ENCODE data around the gene TGFBR1. TPM values are rescaled to one million over a fixed set of nuclear protein-coding genes. Genes with fewer than 3 reads are reported as not detected.

Gene TGFBR1
- total and polyA plus RNA-seq, 4 donors, result 25.1 to 97.6 (median 44.9) TPM

GRCh38 chr9:99172124-99173091 is 67.5 kb downstream of the TGFBR1 start:
- Histone ChIP-seq H3K4me1 (ENCODE audit: control insufficient read depth, insufficient read depth, low read length) (peaks cover 23% of the 10 kb centered on the region), H3K36me3 (ENCODE audit: control insufficient read depth, insufficient read depth, low read length) (no peaks in the 10 kb centered on the region), H3K9me3 (ENCODE audit: control insufficient read depth, insufficient read depth, low read length) (no peaks in the 10 kb centered on the region), H3K27me3 (ENCODE audit: control insufficient read depth, insufficient read depth, low read length) (peaks cover 27% of the 10 kb centered on the region), H3K4me3 (ENCODE audit: low read depth, low read length) (no peak overlapping the region), H3K27ac (ENCODE audit: low read depth, low read length) (no peak overlapping the region)
- 82% methylated on average over 7 of the region's 10 CpGs for WGBS (ENCODE audit: insufficient coverage)
- DNase-seq (ENCODE audit: low read depth in 4 of 6, low spot score in 6 of 6), result no peak

DNA sequence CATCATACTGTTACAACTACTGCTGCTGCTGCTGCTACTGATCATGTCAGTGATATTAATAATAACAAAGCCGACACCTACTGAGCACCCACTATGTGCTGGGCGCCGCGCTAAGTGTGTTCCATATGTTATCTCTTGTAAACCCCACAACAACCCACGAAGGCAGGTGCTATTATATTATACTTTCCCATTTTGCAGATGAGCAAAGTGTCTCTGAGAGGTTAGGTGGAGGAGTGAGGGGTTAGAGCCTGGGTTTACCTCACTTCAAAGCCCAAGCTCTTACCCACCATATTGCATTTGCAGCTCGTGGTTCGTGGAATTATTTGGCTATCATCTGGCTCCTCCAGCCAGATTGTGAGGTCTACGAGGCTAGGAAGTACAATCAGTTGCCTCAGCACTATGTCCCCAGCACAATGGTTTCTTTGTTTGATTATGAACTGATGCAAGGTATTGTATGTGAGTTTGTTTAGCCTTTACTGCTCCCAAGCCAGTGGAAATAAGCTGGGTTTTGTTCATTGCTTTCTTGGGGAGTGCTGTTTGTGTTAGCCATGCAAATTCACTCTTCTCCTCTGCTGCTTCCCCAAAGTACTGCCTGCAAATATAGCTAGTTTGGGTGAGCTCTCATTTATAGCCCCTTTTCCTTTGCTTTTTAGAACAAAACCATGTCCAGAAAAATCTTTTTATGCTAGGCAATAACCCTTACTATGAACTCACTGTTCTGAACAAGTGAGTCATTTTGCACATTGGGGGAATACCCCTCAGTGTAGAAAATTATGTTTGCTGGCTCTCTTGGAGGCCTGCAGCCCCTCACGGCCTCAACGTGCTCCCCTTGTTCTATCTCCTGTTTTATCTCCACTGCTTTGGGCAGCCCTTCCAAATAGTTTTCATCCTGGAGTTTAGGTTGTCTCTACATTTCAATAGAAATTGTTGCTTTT is 68.9 kb downstream of the TGFBR1 start:
- Histone ChIP-seq H3K4me3 (ENCODE audit: low read depth, low read length) (no peak overlapping the region), H3K36me3 (ENCODE audit: control insufficient read depth, insufficient read depth, low read length) (no peaks in the 10 kb centered on the region), H3K9me3 (ENCODE audit: control insufficient read depth, insufficient read depth, low read length) (no peaks in the 10 kb centered on the region), H3K4me1 (ENCODE audit: control insufficient read depth, insufficient read depth, low read length) (peaks cover 23% of the 10 kb centered on the region), H3K27me3 (ENCODE audit: control insufficient read depth, insufficient read depth, low read length) (peaks cover 18% of the 10 kb centered on the region), H3K27ac (ENCODE audit: low read depth, low read length) (no peak overlapping the region)
- peak in 3 of 6 donors; percentile 4 to 48 (median 24) for DNase-seq (ENCODE audit: low read depth in 4 of 6, low spot score in 6 of 6)
- 56% methylated on average over 3 of the region's 10 CpGs for WGBS (ENCODE audit: insufficient coverage)

DNA sequence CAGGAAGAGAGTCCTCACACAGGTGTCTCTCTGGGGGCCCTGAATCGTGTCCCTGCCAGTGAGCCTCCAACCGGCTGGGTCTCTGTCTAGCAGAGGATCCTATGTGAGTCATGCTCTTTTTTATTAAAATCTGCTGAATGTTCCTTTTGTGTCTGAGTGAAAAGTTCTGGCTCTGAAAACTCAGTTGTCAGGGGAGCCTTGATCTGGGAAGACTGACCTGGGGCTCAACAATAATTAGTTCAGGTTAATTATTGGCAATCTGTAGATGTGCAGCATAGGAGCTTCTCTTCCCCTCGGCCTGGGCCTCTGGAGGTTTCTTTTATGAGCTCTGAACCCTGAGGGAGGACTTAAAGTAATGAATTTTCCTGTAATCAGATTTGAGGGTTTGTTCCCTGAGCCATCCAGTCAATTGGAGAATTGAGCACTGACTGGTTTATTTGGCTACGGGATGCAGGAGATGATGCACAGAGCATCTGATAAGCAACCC is 71.7 kb downstream of the TGFBR1 start:
- peaks cover 6% of the 10 kb centered on the region for H3K4me1 ChIP-seq (ENCODE audit: control insufficient read depth, insufficient read depth, low read length)
- DNase-seq (ENCODE audit: low read depth in 4 of 6, low spot score in 6 of 6), result peak in 1 of 6 donors; percentile 65
- H3K27me3 ChIP-seq (ENCODE audit: control insufficient read depth, insufficient read depth, low read length), result peaks cover 4% of the 10 kb centered on the region
- no peak overlapping the region for H3K4me3 ChIP-seq (ENCODE audit: low read depth, low read length)
- no peaks in the 10 kb centered on the region for H3K36me3 ChIP-seq (ENCODE audit: control insufficient read depth, insufficient read depth, low read length)
- no peaks in the 10 kb centered on the region for H3K9me3 ChIP-seq (ENCODE audit: control insufficient read depth, insufficient read depth, low read length)
- WGBS (ENCODE audit: insufficient coverage), result 26% methylated on average over 3 of the region's 4 CpGs
- no peak overlapping the region for H3K27ac ChIP-seq (ENCODE audit: low read depth, low read length)

GRCh38 chr9:99177576-99178366 is 72.9 kb downstream of the TGFBR1 start:
- WGBS (ENCODE audit: insufficient coverage), result 95% methylated on average over 4 of the region's 8 CpGs

GRCh38 chr9:99178912-99179872 is 74.3 kb downstream of the TGFBR1 start:
- no peak overlapping the region for H3K4me3 ChIP-seq (ENCODE audit: low read depth, low read length)
- H3K27ac ChIP-seq (ENCODE audit: low read depth, low read length), result no peak overlapping the region
- H3K4me1 ChIP-seq (ENCODE audit: control insufficient read depth, insufficient read depth, low read length), result peaks cover 8% of the 10 kb centered on the region
- 88% methylated on average over 15 of the region's 17 CpGs for WGBS (ENCODE audit: insufficient coverage)
- peaks cover 4% of the 10 kb centered on the region for H3K27me3 ChIP-seq (ENCODE audit: control insufficient read depth, insufficient read depth, low read length)
- no peaks in the 10 kb centered on the region for H3K36me3 ChIP-seq (ENCODE audit: control insufficient read depth, insufficient read depth, low read length)
- no peak for DNase-seq (ENCODE audit: low read depth in 4 of 6, low spot score in 6 of 6)
- no peaks in the 10 kb centered on the region for H3K9me3 ChIP-seq (ENCODE audit: control insufficient read depth, insufficient read depth, low read length)

More at GRCh38 chr9:99177576-99178366, 72.9 kb downstream of the TGFBR1 start:
- H3K9me3 ChIP-seq (ENCODE audit: control insufficient read depth, insufficient read depth, low read length), result no peaks in the 10 kb centered on the region
- peaks cover 6% of the 10 kb centered on the region for H3K4me1 ChIP-seq (ENCODE audit: control insufficient read depth, insufficient read depth, low read length)
- no peak for DNase-seq (ENCODE audit: low read depth in 4 of 6, low spot score in 6 of 6)
- H3K4me3 ChIP-seq (ENCODE audit: low read depth, low read length), result no peak overlapping the region
- H3K27me3 ChIP-seq (ENCODE audit: control insufficient read depth, insufficient read depth, low read length), result no peaks in the 10 kb centered on the region
- no peak overlapping the region for H3K27ac ChIP-seq (ENCODE audit: low read depth, low read length)
- no peaks in the 10 kb centered on the region for H3K36me3 ChIP-seq (ENCODE audit: control insufficient read depth, insufficient read depth, low read length)

DNA sequence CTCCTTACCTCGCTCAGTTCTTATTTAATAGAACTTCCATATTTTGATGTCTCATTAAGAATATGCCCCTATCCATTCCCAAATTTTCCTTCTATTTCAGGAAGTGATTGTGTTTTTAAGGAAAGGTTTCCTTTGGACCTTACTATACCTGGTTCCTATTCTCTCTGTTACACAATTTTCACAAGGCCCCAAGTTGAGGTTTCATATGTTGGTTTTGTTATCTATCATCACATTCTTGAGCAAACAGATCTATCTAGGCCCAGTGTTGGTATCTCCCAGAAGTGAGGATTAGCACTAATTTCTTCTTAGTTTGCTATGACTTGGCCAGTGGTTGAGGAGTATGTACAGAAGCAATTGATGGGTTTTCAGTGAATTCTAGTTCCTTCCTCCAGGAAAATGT is 75.3 kb downstream of the TGFBR1 start:
- Histone ChIP-seq H3K27ac (ENCODE audit: low read depth, low read length) (no peak overlapping the region), H3K9me3 (ENCODE audit: control insufficient read depth, insufficient read depth, low read length) (no peaks in the 10 kb centered on the region), H3K4me3 (ENCODE audit: low read depth, low read length) (no peak overlapping the region), H3K27me3 (ENCODE audit: control insufficient read depth, insufficient read depth, low read length) (peaks cover 4% of the 10 kb centered on the region), H3K36me3 (ENCODE audit: control insufficient read depth, insufficient read depth, low read length) (no peaks in the 10 kb centered on the region), H3K4me1 (ENCODE audit: control insufficient read depth, insufficient read depth, low read length) (peaks cover 13% of the 10 kb centered on the region)
- no CpG with 5 or more reads among the region's 1 CpG for WGBS (ENCODE audit: insufficient coverage)
- DNase-seq (ENCODE audit: low read depth in 4 of 6, low spot score in 6 of 6), result no peak

GRCh38 chr9:99180662-99181061 is 75.7 kb downstream of the TGFBR1 start:
- WGBS (ENCODE audit: insufficient coverage), result 93% methylated on average over 6 of the region's 9 CpGs
- Histone ChIP-seq H3K36me3 (ENCODE audit: control insufficient read depth, insufficient read depth, low read length) (no peaks in the 10 kb centered on the region), H3K9me3 (ENCODE audit: control insufficient read depth, insufficient read depth, low read length) (no peaks in the 10 kb centered on the region), H3K4me3 (ENCODE audit: low read depth, low read length) (no peak overlapping the region), H3K27me3 (ENCODE audit: control insufficient read depth, insufficient read depth, low read length) (peaks cover 4% of the 10 kb centered on the region), H3K27ac (ENCODE audit: low read depth, low read length) (no peak overlapping the region), H3K4me1 (ENCODE audit: control insufficient read depth, insufficient read depth, low read length) (peaks cover 13% of the 10 kb centered on the region)
- no peak for DNase-seq (ENCODE audit: low read depth in 4 of 6, low spot score in 6 of 6)

GRCh38 chr9:99181206-99181605 is 76.3 kb downstream of the TGFBR1 start:
- no peaks in the 10 kb centered on the region for H3K9me3 ChIP-seq (ENCODE audit: control insufficient read depth, insufficient read depth, low read length)
- H3K4me3 ChIP-seq (ENCODE audit: low read depth, low read length), result no peak overlapping the region
- peaks cover 13% of the 10 kb centered on the region for H3K4me1 ChIP-seq (ENCODE audit: control insufficient read depth, insufficient read depth, low read length)
- no CpG with 5 or more reads among the region's 2 CpGs for WGBS (ENCODE audit: insufficient coverage)
- H3K27ac ChIP-seq (ENCODE audit: low read depth, low read length), result no peak overlapping the region
- H3K27me3 ChIP-seq (ENCODE audit: control insufficient read depth, insufficient read depth, low read length), result peaks cover 4% of the 10 kb centered on the region
- no peaks in the 10 kb centered on the region for H3K36me3 ChIP-seq (ENCODE audit: control insufficient read depth, insufficient read depth, low read length)
- DNase-seq (ENCODE audit: low read depth in 4 of 6, low spot score in 6 of 6), result no peak

Measured in spinal cord (tissue), 10 donors.